Activated T-helper 1 cell treated with anti-CD3 and anti-CD28 coated beads, Interleukin-12 subunit alpha, Interleukin-12 subunit beta, Interleukin-2, Interleukin-4 antibody, amounts not matched to agents 30 ng/mL and 10 ng/mL and 1 ng/mL, durations not matched to agents 14 hours and 24 hours and 36 hours (primary cell): ENCODE measurements around the gene FATE1. TPM values are rescaled to one million over a fixed set of nuclear protein-coding genes. Genes with fewer than 3 reads are reported as not detected.

Experiments used
- DNase-seq: peaks from one replicate; pipeline ENCODE4 v3.0.0; 2021; ENCODE audit warnings: low spot score
- H3K27ac Mint-ChIP-seq: one replicate; pipeline ENCODE4 v1.8.0; 2021; ENCODE audit warnings: mild to moderate bottlenecking, mixed read lengths
- H3K27me3 Mint-ChIP-seq: one replicate; pipeline ENCODE4 v1.8.0; 2022; ENCODE audit warnings: mild to moderate bottlenecking, moderate library complexity, mixed read lengths; ENCODE audit not compliant: insufficient read depth
- H3K36me3 Mint-ChIP-seq: one replicate; pipeline ENCODE4 v1.8.0; 2021; ENCODE audit warnings: low read depth, mixed read lengths
- H3K4me1 Mint-ChIP-seq: one replicate; pipeline ENCODE4 v1.8.0; 2021; ENCODE audit warnings: low read depth, mixed read lengths
- H3K4me3 Mint-ChIP-seq: one replicate; pipeline ENCODE4 v1.8.0; 2021; ENCODE audit warnings: mild to moderate bottlenecking, moderate library complexity, mixed read lengths
- H3K9me3 Mint-ChIP-seq: one replicate; pipeline ENCODE4 v1.8.0; 2021; ENCODE audit warnings: mixed read lengths
- intact Hi-C: fragments of 100-400 bp; cut with micrococcal nuclease; formaldehyde crosslinking; loops from one replicate; pipeline ENCODE4 v1.15.1; 2024
- total RNA-seq: library from RNA; stranded (reverse); gene quantifications from 2 replicates; pipeline ENCODE4 v1.2.3, GENCODE V29; 2022

FATE1 gene
- total RNA-seq, 1 donor from 2014 or later = not detected

- H3K9me3 Mint-ChIP-seq = no peaks in the 10 kb centered on the region
- DNase-seq = no peak
- H3K4me1 Mint-ChIP-seq = no peaks in the 10 kb centered on the region
- no peaks in the 10 kb centered on the region for H3K36me3 Mint-ChIP-seq
- H3K27ac Mint-ChIP-seq = no peak overlapping the region
- intact Hi-C loops = no loop called here
- no peak overlapping the region for H3K4me3 Mint-ChIP-seq
- no peaks in the 10 kb centered on the region for H3K27me3 Mint-ChIP-seq
These were observed 43.3 kb downstream of the FATE1 start for GRCh38 chrX:151759041-151759708.

- H3K9me3 Mint-ChIP-seq = no peaks in the 10 kb centered on the region
- no peak overlapping the region for H3K27ac Mint-ChIP-seq
- intact Hi-C loops = no loop called here
- no peak overlapping the region for H3K4me3 Mint-ChIP-seq
- H3K4me1 Mint-ChIP-seq = no peaks in the 10 kb centered on the region
- H3K36me3 Mint-ChIP-seq = no peaks in the 10 kb centered on the region
- H3K27me3 Mint-ChIP-seq = no peaks in the 10 kb centered on the region
- DNase-seq = no peak
These were observed 47.0 kb downstream of the FATE1 start for GRCh38 chrX:151762802-151763201.

GRCh38 chrX:151763711-151764110 is 47.9 kb downstream of the FATE1 start:
- no peaks in the 10 kb centered on the region for H3K4me1 Mint-ChIP-seq
- no peak overlapping the region for H3K4me3 Mint-ChIP-seq
- intact Hi-C loops = no loop called here
- no peak overlapping the region for H3K27ac Mint-ChIP-seq
- no peaks in the 10 kb centered on the region for H3K36me3 Mint-ChIP-seq
- no peak for DNase-seq
- H3K9me3 Mint-ChIP-seq = no peaks in the 10 kb centered on the region
- H3K27me3 Mint-ChIP-seq = no peaks in the 10 kb centered on the region

- peaks cover 3% of the 10 kb centered on the region for H3K27me3 Mint-ChIP-seq
- no peak for DNase-seq
- no peaks in the 10 kb centered on the region for H3K4me1 Mint-ChIP-seq
- no peaks in the 10 kb centered on the region for H3K9me3 Mint-ChIP-seq
- H3K4me3 Mint-ChIP-seq = no peak overlapping the region
- no peaks in the 10 kb centered on the region for H3K36me3 Mint-ChIP-seq
- intact Hi-C loops = no loop called here
- H3K27ac Mint-ChIP-seq = no peak overlapping the region
These were observed 49.2 kb downstream of the FATE1 start for GRCh38 chrX:151765026-151765425.

GRCh38 chrX:151771726-151772125 is 55.9 kb downstream of the FATE1 start:
- Mint-ChIP-seq H3K4me1 (no peaks in the 10 kb centered on the region), H3K36me3 (no peaks in the 10 kb centered on the region), H3K4me3 (no peak overlapping the region)

More at GRCh38 chrX:151771726-151772125, 55.9 kb downstream of the FATE1 start:
- peaks cover 3% of the 10 kb centered on the region for H3K27me3 Mint-ChIP-seq
- intact Hi-C loops = no loop called here
- no peak overlapping the region for H3K27ac Mint-ChIP-seq
- DNase-seq = no peak
- no peaks in the 10 kb centered on the region for H3K9me3 Mint-ChIP-seq

Other genes starting within 250 kb of the FATE1 start
- not detected in 2 replicates for gene PASD1, start 152.4 kb upstream of the FATE1 start, total RNA-seq
- not detected in 2 replicates for gene PRRG3, start 20.6 kb upstream of the FATE1 start, total RNA-seq
- not detected in 2 replicates for gene CNGA2, start 18.7 kb downstream of the FATE1 start, total RNA-seq
- gene MAGEA4, start 196.9 kb downstream of the FATE1 start, total RNA-seq = not detected in 2 replicates